RWPE1 (cell line): ENCODE results near the gene UBA3.

ENCODE experiments used
- CTCF ChIA-PET: fragments of 350-600 bp; sonication (Branson Sonifier 250); formaldehyde crosslinking; extraction: SDS; loops from one replicate; lab custom pipeline; 2021; lab: Yijun Ruan, JAX
- POLR2A ChIA-PET: fragments of 400-600 bp; formaldehyde crosslinking; extraction: SDS; loops from one replicate; lab custom pipeline; 2020; ENCODE audit warnings: antibody characterized with exemption; ENCODE audit not compliant: low non-redundant PET; lab: Yijun Ruan, JAX
- DNase-seq: peaks from one replicate; pipeline ENCODE4 v3.0.0; 2012; ENCODE audit warnings: low spot score
- H3K27ac ChIP-seq: fragments of 450-650 bp; 2 replicates; pipeline ENCODE4 v1.5.1; 2017
- TF ChIP-seq, protein P1 (sequence below): fragments of 450-650 bp; conservative IDR thresholded peaks from 2 replicates; pipeline ENCODE4 v1.5.1; 2017; ENCODE audit warnings: low read depth, mild to moderate bottlenecking

Gene UBA3

DNA sequence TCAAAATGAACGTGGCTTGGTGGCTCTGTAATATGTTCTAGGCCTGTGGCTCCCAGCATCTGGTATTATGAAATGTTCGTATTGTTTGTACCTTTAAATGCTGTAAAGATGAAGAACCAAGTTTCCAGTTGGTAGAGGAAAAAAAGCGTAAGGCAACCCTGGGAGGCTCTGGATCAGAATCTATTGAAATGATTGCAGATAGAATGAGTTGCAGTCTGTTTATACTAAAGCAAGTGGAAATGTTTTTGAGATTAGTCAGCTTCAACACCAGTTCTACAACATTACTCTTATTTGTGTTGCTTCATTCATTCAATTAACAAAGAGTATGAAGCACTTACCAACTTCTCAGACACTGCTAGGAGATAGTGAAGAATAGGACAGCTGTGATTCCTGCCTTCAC is 9.9 kb upstream of the UBA3 start:
- no peak overlapping the region for H3K27ac ChIP-seq
- peak; percentile 38 for DNase-seq
- ChIA-PET CTCF (no interaction called here), POLR2A (no interaction called here)
- TF ChIP-seq, protein P1, sequence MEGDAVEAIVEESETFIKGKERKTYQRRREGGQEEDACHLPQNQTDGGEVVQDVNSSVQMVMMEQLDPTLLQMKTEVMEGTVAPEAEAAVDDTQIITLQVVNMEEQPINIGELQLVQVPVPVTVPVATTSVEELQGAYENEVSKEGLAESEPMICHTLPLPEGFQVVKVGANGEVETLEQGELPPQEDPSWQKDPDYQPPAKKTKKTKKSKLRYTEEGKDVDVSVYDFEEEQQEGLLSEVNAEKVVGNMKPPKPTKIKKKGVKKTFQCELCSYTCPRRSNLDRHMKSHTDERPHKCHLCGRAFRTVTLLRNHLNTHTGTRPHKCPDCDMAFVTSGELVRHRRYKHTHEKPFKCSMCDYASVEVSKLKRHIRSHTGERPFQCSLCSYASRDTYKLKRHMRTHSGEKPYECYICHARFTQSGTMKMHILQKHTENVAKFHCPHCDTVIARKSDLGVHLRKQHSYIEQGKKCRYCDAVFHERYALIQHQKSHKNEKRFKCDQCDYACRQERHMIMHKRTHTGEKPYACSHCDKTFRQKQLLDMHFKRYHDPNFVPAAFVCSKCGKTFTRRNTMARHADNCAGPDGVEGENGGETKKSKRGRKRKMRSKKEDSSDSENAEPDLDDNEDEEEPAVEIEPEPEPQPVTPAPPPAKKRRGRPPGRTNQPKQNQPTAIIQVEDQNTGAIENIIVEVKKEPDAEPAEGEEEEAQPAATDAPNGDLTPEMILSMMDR: no peak

DNA sequence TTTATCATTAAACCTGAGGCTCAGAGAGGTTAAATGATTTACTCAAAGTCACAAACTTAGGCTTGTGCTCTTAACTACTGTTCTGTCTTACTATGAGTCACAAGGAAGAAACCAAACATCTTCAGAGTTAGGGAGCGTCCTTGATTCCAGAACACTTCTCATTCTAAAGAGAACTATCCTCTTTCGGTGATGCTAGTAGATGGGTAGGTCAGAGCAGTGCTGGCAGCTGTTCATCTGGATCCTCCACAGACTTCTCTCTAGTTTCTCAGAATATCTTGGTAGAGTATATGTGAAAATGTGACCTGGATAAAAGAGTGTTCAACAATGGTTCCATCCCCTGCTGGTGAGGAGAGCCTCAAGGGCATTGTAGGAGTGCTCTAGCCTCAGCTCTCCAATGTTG is 7.9 kb upstream of the UBA3 start:
- H3K27ac ChIP-seq: no peak overlapping the region
- ChIA-PET POLR2A (no interaction called here), CTCF (no interaction called here)
- TF ChIP-seq, protein P1: no peak
- DNase-seq: peak; percentile 8

DNA sequence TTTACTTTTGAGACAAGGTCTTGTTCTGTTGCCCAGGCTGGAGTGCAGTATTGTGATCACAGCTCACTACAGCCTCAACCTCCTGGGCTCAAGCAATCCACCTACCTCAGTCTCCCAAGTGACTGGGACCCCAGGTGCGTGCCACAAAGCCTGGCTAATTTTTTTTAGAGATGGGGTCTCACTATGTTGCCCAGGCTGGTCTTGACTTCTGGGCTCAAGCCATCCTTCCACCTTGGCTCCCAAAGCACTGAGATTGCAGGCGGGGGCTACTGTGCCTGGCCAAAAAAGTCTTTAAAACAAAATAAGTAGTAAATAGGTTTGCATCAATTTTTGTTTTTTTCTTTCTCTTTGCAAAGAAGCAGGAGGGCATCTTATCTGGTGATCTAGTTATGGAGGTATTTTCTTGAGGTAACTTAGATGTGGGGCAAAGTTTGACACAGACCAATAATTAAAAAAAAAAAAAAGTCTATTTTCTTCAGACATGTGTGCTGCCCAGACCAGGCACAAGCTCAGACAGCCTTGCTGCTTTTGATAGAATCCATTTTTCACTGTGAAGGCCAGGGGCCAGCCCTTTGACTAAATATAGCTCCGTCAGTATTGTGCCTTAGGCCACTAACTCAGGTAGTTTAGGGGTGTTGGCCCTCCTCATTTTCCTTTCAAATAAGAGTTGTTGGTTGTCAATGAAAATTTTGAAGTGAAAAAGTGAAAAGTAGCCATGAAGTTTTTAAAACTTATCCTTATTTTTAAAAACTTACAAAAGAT is 7.0 kb upstream of the UBA3 start:
- H3K27ac ChIP-seq: peak overlapping the region; percentile 99
- TF ChIP-seq, protein P1: no peak
- ChIA-PET POLR2A (no interaction called here), CTCF (no interaction called here)
- DNase-seq: no peak

DNA sequence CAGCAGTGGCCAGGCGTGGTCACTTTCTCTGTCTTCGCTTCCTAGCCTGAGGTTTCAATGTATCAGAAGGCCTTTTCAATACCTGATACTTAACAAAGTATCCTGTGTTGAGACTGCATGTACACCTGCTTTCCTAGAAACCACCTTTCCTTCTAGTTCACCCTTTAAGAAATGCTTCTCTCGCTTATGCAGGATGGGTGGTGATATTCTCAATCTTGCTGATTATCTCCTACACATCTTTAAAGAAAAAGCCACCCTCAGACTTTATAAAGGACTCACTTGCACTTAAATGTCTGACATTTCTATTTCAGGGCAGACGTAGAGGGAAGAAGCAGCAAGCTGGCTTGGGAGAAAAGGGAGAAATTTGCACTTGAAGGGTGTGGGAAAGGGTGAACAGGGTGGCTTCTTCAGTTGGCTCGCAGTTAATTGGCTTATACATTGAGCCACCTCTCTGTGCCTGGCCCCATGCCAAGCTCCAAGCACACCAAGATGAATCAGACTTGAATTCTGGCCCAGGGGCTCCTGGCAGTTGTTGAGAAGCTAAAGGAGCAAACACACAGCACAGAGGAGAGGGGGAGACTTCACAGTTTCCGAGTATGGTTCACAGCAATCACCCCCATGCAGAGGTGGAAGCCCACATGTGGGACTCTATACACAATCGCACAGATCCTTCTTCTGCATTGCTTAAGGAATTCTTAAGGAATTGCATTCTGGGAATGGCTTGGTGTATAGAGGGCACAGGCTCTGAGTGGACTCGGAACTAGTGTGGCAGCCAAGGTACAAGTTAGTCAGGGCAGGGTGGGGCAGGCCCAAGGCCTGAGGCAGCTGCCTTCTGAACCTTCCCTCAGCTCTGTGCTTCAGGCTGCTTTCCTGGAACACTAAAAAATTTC is 5.9 kb upstream of the UBA3 start:
- peak overlapping the region; percentile 99 for H3K27ac ChIP-seq
- CTCF ChIA-PET: interaction anchor here (0.5 kb wide), 1 partner anchor 79 kb away, joined by 4 read pairs; no protein-coding TSS in a partner anchor
- POLR2A ChIA-PET: no interaction called here
- peak; percentile 72 for DNase-seq
- TF ChIP-seq, protein P1: no peak

DNA sequence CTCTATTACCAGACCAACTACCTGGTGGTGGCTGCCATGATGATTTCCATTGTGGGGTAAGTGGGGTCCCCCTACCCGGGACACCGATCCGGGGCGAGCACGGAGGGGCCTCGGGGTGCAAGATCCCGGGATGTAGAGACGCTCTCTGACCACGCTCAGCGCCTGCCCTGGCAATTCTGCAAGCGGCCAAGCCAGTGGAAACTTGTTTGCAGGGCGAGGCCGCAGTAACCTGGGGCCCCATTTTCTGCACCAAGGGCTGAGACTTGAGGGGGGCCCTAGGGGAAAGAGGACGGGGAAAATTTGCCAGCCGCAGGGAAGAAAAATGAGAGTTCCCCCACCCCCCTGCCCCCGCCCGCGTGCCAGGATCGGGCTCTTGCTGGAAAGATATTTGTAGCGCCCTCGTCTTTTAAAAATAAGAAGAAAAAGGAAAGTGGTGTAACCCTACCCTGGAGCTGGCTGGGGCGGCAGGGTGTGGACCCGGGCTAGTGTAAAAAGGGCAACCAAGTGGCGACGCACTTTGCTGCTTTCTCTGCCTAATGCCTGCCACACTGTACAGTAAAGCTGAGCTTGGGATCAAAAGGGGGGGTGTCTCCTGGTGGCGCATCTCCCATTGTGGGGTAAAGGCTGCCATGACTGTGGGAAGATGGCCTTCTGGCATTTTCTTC is 5.1 kb upstream of the UBA3 start:
- DNase-seq: peak; percentile 13
- TF ChIP-seq, protein P1: no peak
- CTCF ChIA-PET: interaction anchor here (0.5 kb wide), 1 partner anchor 78 kb away, joined by 4 read pairs; no protein-coding TSS in a partner anchor
- peak overlapping the region; percentile 99 for H3K27ac ChIP-seq
- POLR2A ChIA-PET: interaction anchor here (0.5 kb wide), 1 partner anchor 46 kb away, joined by 3 read pairs; no protein-coding TSS in a partner anchor
